Measurements from ENCODE around the gene THAP2.

- TF ChIP-seq TAF1 (IDR thresholded peaks at IDR 0.05; ENCODE audit: low read depth, low read length): no peak
- TF ChIP-seq POLR2AphosphoS5 (IDR thresholded peaks at IDR 0.05; ENCODE audit: low read depth, low read length): no peak
- TF ChIP-seq POLR2A (IDR thresholded peaks at IDR 0.05; ENCODE audit: low read depth, low read length): no peak
These were observed 42.2 kb upstream of the THAP2 start for GRCh38 chr12:71621938-71622337.

Data from GM12891 (cell line).